NB4 (cell line): ENCODE measurements around the gene APOL2.
"Not testable (repeated sequence)": the region's sequence is repeated elsewhere in the genome, so short reads cannot be mapped to it uniquely, and the experiment has no call there.

Experiments
- POLR2A ChIP-seq: IDR thresholded peaks from 2 replicates; pipeline ENCODE4 v1.6.1; 2011; ENCODE audit warnings: mild to moderate bottlenecking; ENCODE audit not compliant: insufficient read length; ENCODE audit errors: extremely low read depth
- TF ChIP-seq, protein P1 (sequence below): IDR thresholded peaks from one replicate; pipeline ENCODE4 v1.5.1; 2012; ENCODE audit warnings: low read depth, low read length
- TF ChIP-seq, protein P2 (sequence below): IDR thresholded peaks from 2 replicates; pipeline ENCODE4 v1.6.1; 2011; ENCODE audit warnings: low read depth, low read length

DNA sequence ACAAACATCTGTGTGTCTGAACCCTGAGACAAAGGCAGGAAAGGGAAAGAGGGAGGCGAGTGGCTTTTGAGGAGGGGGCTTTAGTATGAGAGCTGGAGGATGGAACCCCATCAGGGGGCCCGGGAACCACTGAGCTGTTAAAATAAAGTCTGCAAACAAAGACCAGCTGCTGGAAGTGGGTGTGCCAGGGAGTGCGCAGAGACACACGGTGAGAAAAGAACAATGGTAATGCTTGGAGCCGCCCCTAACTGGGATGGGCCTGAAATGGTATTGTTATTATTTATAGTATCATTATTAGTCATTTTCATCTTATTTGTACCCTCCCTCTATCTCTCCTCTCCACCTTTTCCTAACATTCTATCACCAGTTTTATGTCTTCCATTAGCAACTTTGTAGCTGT, 16.2 kb upstream of the APOL2 start:
- TF ChIP-seq, protein P1, sequence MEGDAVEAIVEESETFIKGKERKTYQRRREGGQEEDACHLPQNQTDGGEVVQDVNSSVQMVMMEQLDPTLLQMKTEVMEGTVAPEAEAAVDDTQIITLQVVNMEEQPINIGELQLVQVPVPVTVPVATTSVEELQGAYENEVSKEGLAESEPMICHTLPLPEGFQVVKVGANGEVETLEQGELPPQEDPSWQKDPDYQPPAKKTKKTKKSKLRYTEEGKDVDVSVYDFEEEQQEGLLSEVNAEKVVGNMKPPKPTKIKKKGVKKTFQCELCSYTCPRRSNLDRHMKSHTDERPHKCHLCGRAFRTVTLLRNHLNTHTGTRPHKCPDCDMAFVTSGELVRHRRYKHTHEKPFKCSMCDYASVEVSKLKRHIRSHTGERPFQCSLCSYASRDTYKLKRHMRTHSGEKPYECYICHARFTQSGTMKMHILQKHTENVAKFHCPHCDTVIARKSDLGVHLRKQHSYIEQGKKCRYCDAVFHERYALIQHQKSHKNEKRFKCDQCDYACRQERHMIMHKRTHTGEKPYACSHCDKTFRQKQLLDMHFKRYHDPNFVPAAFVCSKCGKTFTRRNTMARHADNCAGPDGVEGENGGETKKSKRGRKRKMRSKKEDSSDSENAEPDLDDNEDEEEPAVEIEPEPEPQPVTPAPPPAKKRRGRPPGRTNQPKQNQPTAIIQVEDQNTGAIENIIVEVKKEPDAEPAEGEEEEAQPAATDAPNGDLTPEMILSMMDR = not testable (repeated sequence)
- not testable (repeated sequence) for TF ChIP-seq POLR2A
- TF ChIP-seq, protein P2, sequence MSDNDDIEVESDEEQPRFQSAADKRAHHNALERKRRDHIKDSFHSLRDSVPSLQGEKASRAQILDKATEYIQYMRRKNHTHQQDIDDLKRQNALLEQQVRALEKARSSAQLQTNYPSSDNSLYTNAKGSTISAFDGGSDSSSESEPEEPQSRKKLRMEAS = not testable (repeated sequence)
